Thymus (tissue), 11 donors: ENCODE data around the gene NET1. TPM values are rescaled to one million over a fixed set of nuclear protein-coding genes. Genes with fewer than 3 reads are reported as not detected.
A peak's percentile ranks its signal among the peaks of the same experiment; 100 is the strongest.

ENCODE experiments used
- DNase-seq, 9 donors: peaks; one replicate each; pipeline ENCODE4 v3.0.0-alpha.2; 2013; ENCODE audit warnings: low spot score in 9 of 9, low read depth in 6 of 9, missing footprints in 1 of 9
- H3K27ac ChIP-seq, 2 donors: one replicate each; pipeline ENCODE4 v1.5.1; 2013; ENCODE audit warnings: control low read depth in 1 of 2, low read depth in 1 of 2, low read length in 1 of 2, mild to moderate bottlenecking in 1 of 2, moderate library complexity in 1 of 2
- H3K27me3 ChIP-seq, 2 donors: one replicate each; pipeline ENCODE4 v1.5.1; 2013; ENCODE audit warnings: low read length in 1 of 2; ENCODE audit not compliant: control insufficient read depth in 2 of 2, insufficient read depth in 1 of 2
- H3K36me3 ChIP-seq, 2 donors: one replicate each; pipeline ENCODE4 v1.5.1; 2013; ENCODE audit warnings: low read length in 1 of 2, mild to moderate bottlenecking in 1 of 2, moderate library complexity in 1 of 2; ENCODE audit not compliant: control insufficient read depth in 2 of 2, insufficient read depth in 2 of 2
- H3K4me1 ChIP-seq, 2 donors: one replicate each; pipeline ENCODE4 v1.5.1; 2013; ENCODE audit warnings: low read length in 2 of 2; ENCODE audit not compliant: control insufficient read depth in 2 of 2, insufficient read depth in 2 of 2
- H3K4me3 ChIP-seq, 2 donors: one replicate each; pipeline ENCODE4 v1.5.1; 2013; ENCODE audit warnings: low read length in 2 of 2, control low read depth in 1 of 2, mild to moderate bottlenecking in 1 of 2
- H3K9me3 ChIP-seq, 2 donors: one replicate each; pipeline ENCODE4 v1.5.1; 2013; ENCODE audit warnings: low read length in 1 of 2, mild to moderate bottlenecking in 1 of 2; ENCODE audit not compliant: control insufficient read depth in 2 of 2, insufficient read depth in 1 of 2
- WGBS: extraction: QIAGEN DNeasy Blood & Tissue Kit; methylation state at CpG from one replicate; pipeline ENCODE4 v1.1.7; 2013; 5-methylcytosine and 5-hydroxymethylcytosine counted together
- polyA plus RNA-seq: library from polyadenylated mRNA; stranded (reverse); fragments of 200-250 nt; gene quantifications from one replicate; pipeline ENCODE4 v1.2.3, GENCODE V29; 2013
- total RNA-seq: library from RNA; stranded (reverse); fragments of 120-200 nt; gene quantifications from one replicate; pipeline ENCODE4 v1.2.4, GENCODE V29; 2013
- donor health status: healthy.

NET1 gene
- total and polyA plus RNA-seq, 2 donors: 58.2 to 63.6 TPM

DNA sequence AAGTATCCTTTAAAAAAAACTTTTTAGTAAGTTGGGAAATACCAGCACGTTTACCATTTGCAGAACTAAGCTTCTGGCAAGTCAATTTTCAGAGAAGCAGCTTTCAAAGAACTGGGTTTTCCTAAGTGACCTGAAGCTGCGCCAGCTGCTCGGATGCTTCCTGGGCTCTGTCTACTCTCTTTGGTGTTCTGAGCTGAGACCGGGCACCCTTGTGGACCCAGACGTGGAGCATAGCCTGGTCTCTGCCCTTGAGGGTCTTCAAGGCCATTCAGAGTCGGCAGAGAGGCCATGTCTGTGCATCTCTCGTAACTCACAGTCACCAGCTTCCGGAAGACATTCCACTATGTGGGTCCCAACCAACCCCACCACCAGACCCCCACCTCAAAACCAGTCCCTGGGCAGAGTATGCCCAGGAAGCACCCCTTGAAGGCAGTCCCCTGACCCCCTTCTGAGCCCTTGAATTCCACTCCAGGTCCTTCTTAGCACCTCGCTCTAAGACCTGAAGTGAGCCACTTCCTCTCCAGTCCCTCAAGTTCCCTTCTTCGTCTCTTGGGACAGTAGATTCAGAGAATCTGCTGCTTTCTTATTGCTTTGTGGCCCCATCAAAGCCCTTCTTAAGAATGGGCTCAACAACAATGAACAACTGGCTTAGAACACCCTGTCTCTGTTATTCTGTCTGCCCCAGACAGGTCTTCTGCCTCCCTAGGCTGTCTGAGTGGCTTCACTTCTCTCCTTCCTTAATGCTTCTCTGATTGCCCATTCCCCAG, 78.5 kb downstream of the NET1 start:
- 90% methylated on average over 10 of the region's 10 CpGs for WGBS
- Histone ChIP-seq H3K4me1 (peaks cover 0 to 23% of the 10 kb centered on the region in 2 donors), H3K36me3 (no peaks in the 10 kb centered on the region), H3K27ac (peak overlapping the region in 1 of 2 donors; percentile 49), H3K4me3 (no peak overlapping the region), H3K9me3 (peaks cover 0 to 16% of the 10 kb centered on the region in 2 donors), H3K27me3 (no peaks in the 10 kb centered on the region)
- no peak for DNase-seq

DNA sequence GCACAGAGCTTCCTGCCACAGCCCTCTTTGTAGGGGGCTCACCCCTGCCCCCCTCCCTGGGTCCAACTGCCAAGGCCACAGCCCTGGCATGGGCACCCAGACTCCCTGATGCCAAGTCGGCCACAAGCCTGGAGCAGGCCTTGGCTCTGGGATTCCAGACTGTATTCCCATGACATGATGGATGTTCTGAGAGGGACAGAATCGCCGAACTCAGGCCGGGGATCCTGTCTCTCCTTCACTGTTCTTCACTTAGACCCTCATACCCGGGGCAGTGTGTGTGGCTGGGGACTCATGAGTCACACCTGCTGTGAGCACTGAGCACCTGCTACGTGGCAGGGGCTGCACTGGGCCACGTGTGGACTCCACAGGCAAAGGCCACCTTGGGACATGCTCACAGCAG, 79.1 kb downstream of the NET1 start:
- no peaks in the 10 kb centered on the region for H3K27me3 ChIP-seq
- 97% methylated on average over 7 of the region's 7 CpGs for WGBS
- no peak for DNase-seq
- H3K27ac ChIP-seq: no peak overlapping the region
- no peak overlapping the region for H3K4me3 ChIP-seq
- H3K4me1 ChIP-seq: peaks cover 0 to 23% of the 10 kb centered on the region in 2 donors
- peaks cover 0 to 16% of the 10 kb centered on the region in 2 donors for H3K9me3 ChIP-seq
- no peaks in the 10 kb centered on the region for H3K36me3 ChIP-seq

DNA sequence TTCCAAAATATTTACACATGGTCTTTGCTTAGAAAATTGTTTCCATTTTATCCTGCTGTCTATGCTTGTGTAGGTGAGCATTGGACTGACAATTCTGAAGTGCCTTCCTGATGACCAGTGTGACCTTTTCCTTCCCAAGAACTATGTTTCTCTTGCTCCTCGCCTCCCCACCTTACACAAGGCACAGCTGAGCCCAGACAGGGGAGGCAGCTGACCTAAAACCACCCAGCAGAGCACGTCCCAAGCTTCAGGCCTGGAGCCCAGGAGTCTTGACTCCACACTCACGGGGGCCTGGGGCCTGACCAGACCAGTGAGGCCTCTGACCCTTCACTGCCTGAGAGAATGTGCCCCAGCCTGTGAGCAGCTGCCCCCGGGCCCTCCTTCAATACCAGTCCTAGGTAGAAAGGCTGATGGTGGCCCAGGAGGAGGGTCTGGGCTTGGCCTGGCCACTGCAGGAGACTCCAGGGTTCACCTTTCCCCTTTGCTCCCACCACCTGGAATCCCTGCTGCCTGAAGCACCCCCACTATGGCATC, 80.0 kb downstream of the NET1 start:
- Histone ChIP-seq H3K36me3 (no peaks in the 10 kb centered on the region), H3K4me3 (no peak overlapping the region), H3K27me3 (no peaks in the 10 kb centered on the region), H3K9me3 (peaks cover 0 to 16% of the 10 kb centered on the region in 2 donors), H3K4me1 (peaks cover 0 to 23% of the 10 kb centered on the region in 2 donors), H3K27ac (no peak overlapping the region)
- DNase-seq: no peak
- 94% methylated on average over 4 of the region's 4 CpGs for WGBS

DNA sequence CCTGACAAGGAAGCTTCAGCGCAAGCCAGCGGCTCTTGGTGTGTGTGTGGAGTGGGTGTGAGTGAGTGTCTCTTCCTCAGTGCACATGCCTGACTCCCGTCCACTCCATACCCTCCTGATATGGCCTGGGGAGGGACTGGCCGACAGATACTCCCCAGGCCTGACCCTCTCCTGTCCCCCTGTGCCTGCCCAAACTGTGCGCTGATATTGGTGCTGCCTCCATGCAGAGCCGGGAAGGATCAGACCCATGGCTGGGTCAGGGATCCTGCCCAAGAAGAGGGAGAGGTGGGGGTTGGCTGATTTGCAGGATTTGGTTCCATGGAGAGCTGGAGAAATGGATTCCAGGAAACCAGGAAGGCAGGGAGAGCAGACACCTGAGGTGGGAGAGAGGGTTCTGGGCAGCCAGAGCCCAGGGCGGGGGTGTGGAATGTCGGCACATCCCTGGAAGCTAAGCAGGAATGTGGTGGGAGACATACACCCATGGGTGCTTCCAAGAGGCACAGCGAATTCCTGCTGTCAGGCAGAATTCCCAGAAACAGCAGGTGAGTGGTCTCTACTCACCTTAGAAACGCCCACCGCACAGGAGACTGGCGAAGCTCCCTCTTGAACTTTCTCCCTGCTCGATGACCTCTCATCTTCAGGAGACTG, 80.7 kb downstream of the NET1 start:
- no peak overlapping the region for H3K27ac ChIP-seq

DNA sequence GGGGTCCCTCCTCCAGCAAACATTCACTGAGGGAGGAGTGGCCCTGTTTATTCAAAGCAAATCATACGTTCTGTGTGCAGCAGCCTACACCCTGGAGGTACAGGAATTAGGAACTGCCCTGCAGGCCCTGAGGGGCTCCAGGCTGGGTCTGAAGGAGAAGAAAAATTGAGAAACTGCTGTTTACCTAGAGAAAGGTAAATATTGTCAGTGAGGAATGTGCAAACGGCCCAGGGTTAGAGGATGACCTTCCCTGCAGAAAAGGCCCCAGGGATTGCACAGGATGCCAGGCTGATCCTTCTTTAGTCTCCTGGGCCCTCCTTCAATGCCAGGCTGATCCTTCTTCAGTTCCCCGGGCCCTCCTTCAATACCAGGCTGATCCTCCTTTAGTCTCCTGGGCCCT, 81.3 kb downstream of the NET1 start:
- DNase-seq: no peak

More for the DNA sequence above, 80.7 kb downstream of the NET1 start:
- Histone ChIP-seq H3K36me3 (no peaks in the 10 kb centered on the region), H3K4me3 (no peak overlapping the region), H3K9me3 (peaks cover 0 to 16% of the 10 kb centered on the region in 2 donors), H3K27me3 (no peaks in the 10 kb centered on the region), H3K4me1 (peaks cover 0 to 23% of the 10 kb centered on the region in 2 donors)
- 97% methylated on average over 13 of the region's 13 CpGs for WGBS
- DNase-seq: no peak

DNA sequence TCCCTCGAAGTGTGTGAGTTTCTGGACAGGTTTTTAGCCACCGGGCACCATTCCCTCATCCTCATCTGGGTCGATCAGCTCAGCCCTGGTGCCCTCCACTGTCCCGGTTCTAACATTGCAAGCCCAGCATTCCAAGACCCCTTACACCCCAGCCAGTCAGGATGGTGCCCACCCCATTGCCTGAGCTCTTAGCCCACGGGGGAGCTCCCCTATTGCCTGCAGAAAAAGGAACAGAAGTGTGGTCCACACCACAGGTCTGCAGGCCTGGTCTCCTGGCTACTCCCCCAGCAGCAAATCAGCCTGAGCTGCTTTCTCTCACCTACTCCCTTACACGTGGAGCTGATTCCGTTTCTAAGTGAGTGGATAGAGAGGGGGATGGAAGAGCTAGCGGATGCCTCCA, 82.3 kb downstream of the NET1 start:
- peaks cover 0 to 16% of the 10 kb centered on the region in 2 donors for H3K9me3 ChIP-seq
- DNase-seq: no peak
- H3K27ac ChIP-seq: no peak overlapping the region
- H3K4me1 ChIP-seq: peaks cover 0 to 9% of the 10 kb centered on the region in 2 donors
- WGBS: 89% methylated on average over 8 of the region's 8 CpGs
- H3K36me3 ChIP-seq: no peaks in the 10 kb centered on the region
- H3K4me3 ChIP-seq: no peak overlapping the region
- H3K27me3 ChIP-seq: no peaks in the 10 kb centered on the region

More for the DNA sequence above, 81.3 kb downstream of the NET1 start:
- 93% methylated on average over 3 of the region's 3 CpGs for WGBS
- Histone ChIP-seq H3K9me3 (peaks cover 0 to 16% of the 10 kb centered on the region in 2 donors), H3K27me3 (no peaks in the 10 kb centered on the region), H3K4me1 (peaks cover 0 to 18% of the 10 kb centered on the region in 2 donors), H3K4me3 (no peak overlapping the region), H3K36me3 (no peaks in the 10 kb centered on the region), H3K27ac (no peak overlapping the region)

DNA sequence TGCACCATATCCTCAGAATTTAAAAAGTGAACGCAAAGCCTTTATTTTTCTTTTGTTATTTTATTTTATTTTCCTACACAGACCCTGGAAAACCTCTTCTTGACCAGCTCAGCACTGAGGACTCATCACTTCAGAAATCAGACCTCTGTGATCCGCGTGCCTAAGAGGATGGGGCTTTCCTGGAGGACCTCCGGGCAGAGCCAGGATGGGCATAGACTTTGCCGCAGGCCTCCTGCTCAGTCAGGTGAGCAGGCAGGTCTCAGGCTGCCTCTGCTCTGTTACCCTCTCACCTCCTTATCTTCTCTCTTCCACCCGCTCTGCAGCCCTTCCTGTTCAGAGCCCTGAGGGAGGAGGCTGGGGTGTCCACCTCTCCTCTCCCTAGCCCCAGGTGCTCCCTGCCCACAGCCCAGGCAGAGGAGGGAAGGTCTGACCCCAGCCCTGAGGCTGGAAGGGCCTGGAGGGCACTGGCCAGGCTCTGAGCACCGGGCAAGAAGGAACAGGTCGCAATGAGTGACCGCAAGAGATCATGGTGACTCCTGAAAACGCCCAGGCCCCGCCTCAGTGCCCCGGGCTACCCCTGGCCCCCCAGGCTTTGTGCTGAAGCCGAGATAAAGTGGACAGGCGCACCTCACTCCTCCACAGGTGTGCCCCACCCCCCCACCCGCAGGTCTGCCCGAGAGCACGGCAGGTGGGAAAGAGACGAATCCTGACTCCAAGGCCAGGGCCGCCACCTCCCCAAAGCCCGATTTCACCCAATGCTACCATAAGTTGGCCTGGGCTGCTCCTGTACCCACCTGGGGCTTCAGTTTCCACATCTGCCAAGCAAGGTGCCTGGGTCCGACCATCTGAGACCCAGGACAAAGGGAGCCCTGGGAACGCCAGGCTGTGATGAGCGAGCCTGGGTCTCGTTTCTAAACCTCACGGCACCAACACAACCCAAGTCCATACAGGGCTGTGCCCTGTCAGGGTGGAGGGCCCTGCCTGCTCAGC, 84.2 kb downstream of the NET1 start:
- no peak for DNase-seq
- Histone ChIP-seq H3K36me3 (no peaks in the 10 kb centered on the region), H3K4me3 (no peak overlapping the region), H3K9me3 (peaks cover 0 to 13% of the 10 kb centered on the region in 2 donors), H3K27me3 (peaks cover 0 to 4% of the 10 kb centered on the region in 2 donors), H3K4me1 (no peaks in the 10 kb centered on the region), H3K27ac (no peak overlapping the region)
- WGBS: 96% methylated on average over 25 of the region's 25 CpGs

DNA sequence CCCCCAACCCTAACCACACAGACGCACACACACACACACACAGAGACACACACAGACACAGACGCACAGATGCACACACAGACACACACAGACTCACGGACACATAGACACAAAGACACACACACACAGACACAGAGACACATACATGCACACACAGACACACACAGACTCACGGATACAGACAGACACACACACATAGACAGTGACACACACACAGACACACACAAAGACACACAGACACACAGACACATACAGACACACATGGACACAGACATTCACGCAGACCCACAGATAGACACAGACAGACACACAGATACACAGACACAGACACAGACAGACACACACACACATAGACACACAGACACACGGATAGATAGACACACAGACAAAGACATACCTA, 84.9 kb downstream of the NET1 start:
- peaks cover 0 to 12% of the 10 kb centered on the region in 2 donors for H3K9me3 ChIP-seq
- H3K4me1 ChIP-seq: peaks cover 0 to under 1% of the 10 kb centered on the region in 2 donors
- H3K36me3 ChIP-seq: no peaks in the 10 kb centered on the region
- no peak overlapping the region for H3K4me3 ChIP-seq
- 98% methylated on average over 6 of the region's 6 CpGs for WGBS
- no peak for DNase-seq
- H3K27me3 ChIP-seq: peaks cover 0 to 5% of the 10 kb centered on the region in 2 donors
- H3K27ac ChIP-seq: no peak overlapping the region
